Astrocyte (in vitro differentiated cells and primary cell): ENCODE results near the gene OPN1SW. TPM values are rescaled to one million over a fixed set of nuclear protein-coding genes. Genes with fewer than 3 reads are reported as not detected.

ENCODE experiments used
- DNase-seq: peaks from one replicate; pipeline ENCODE4 v3.0.0-alpha.2; 2010; ENCODE audit warnings: low read depth
- FAIRE-seq: peaks from 2 replicates; lab custom pipeline; 2011; peaks lifted over from hg19 to GRCh38; lab: Jason Lieb, UNC
- H2AFZ ChIP-seq: 2 replicates; pipeline ENCODE4 v1.6.0; 2012; ENCODE audit warnings: low read depth, low read length, inconsistent platforms
- H3K27ac ChIP-seq: 2 replicates; pipeline ENCODE4 v1.5.1; 2011; ENCODE audit warnings: low read depth, low read length, inconsistent platforms
- H3K27me3 ChIP-seq: 2 replicates; pipeline ENCODE4 v1.6.0; 2011; ENCODE audit warnings: low read length, inconsistent platforms; ENCODE audit not compliant: insufficient read depth
- H3K36me3 ChIP-seq: 2 replicates; pipeline ENCODE4 v1.5.1; 2011; ENCODE audit warnings: low read length, inconsistent platforms; ENCODE audit not compliant: insufficient read depth
- H3K4me1 ChIP-seq: 2 replicates; pipeline ENCODE4 v1.5.1; 2011; ENCODE audit warnings: low read length, inconsistent platforms; ENCODE audit not compliant: insufficient read depth
- H3K4me2 ChIP-seq: 2 replicates; pipeline ENCODE4 v1.6.0; 2012; ENCODE audit warnings: low read length, inconsistent platforms
- H3K4me3 ChIP-seq: 2 replicates; pipeline ENCODE4 v1.5.1; 2011; ENCODE audit warnings: low read depth, mild to moderate bottlenecking, low read length, inconsistent platforms; ENCODE audit not compliant: insufficient read depth
- H3K79me2 ChIP-seq: 2 replicates; pipeline ENCODE4 v1.6.0; 2012; ENCODE audit warnings: mild to moderate bottlenecking, low read length, inconsistent platforms; ENCODE audit not compliant: insufficient read depth
- H3K9ac ChIP-seq: 2 replicates; pipeline ENCODE4 v1.6.0; 2012; ENCODE audit warnings: mild to moderate bottlenecking, low read length, inconsistent platforms
- H3K9me3 ChIP-seq: 2 replicates; pipeline ENCODE4 v1.5.1; 2012; ENCODE audit warnings: low read depth, mild to moderate bottlenecking, low read length, inconsistent platforms; ENCODE audit not compliant: insufficient read depth
- H4K20me1 ChIP-seq: 2 replicates; pipeline ENCODE4 v1.6.0; 2012; ENCODE audit warnings: low read length, inconsistent platforms; ENCODE audit not compliant: insufficient read depth
- H3K27ac Mint-ChIP-seq: one replicate; pipeline ENCODE4 v1.8.0; 2021; ENCODE audit warnings: mild to moderate bottlenecking, mixed read lengths; ENCODE audit not compliant: unreplicated experiment
- H3K27me3 Mint-ChIP-seq: one replicate; pipeline ENCODE4 v1.8.0; 2021; ENCODE audit warnings: low read depth, mixed read lengths; ENCODE audit not compliant: unreplicated experiment
- H3K36me3 Mint-ChIP-seq: one replicate; pipeline ENCODE4 v1.8.0; 2021; ENCODE audit warnings: low read depth, mixed read lengths; ENCODE audit not compliant: unreplicated experiment
- H3K4me1 Mint-ChIP-seq: one replicate; pipeline ENCODE4 v1.8.0; 2021; ENCODE audit warnings: low read depth, mixed read lengths; ENCODE audit not compliant: unreplicated experiment
- H3K4me3 Mint-ChIP-seq: one replicate; pipeline ENCODE4 v1.8.0; 2021; ENCODE audit warnings: mild to moderate bottlenecking, moderate library complexity, mixed read lengths; ENCODE audit not compliant: unreplicated experiment
- H3K9me3 Mint-ChIP-seq: one replicate; pipeline ENCODE4 v1.8.0; 2021; ENCODE audit warnings: mild to moderate bottlenecking, mixed read lengths; ENCODE audit not compliant: unreplicated experiment
- CTCF ChIP-seq: IDR thresholded peaks from 2 replicates; pipeline ENCODE4 v1.5.1; 2011; ENCODE audit warnings: low read depth, mild to moderate bottlenecking, inconsistent platforms, low read length, moderate library complexity; ENCODE audit not compliant: insufficient read depth
- EZH2 ChIP-seq: IDR thresholded peaks from 2 replicates; pipeline ENCODE4 v1.6.1; 2012; ENCODE audit warnings: mild to moderate bottlenecking, low read length, inconsistent platforms; ENCODE audit not compliant: insufficient read depth
- total RNA-seq: library from RNA; stranded (reverse); gene quantifications from 2 replicates; pipeline ENCODE4 v1.2.1, GENCODE V29; 2021

The OPN1SW gene
- total RNA-seq, 1 donor from 2014 or later = not detected

- Mint-ChIP-seq H3K4me3 (no peak overlapping the region), H3K9me3 (no peaks in the 10 kb centered on the region), H3K27me3 (no peaks in the 10 kb centered on the region), H3K27ac (no peak overlapping the region), H3K36me3 (peaks cover 36% of the 10 kb centered on the region), H3K4me1 (no peaks in the 10 kb centered on the region)
- peaks cover 59% of the 10 kb centered on the region for H3K79me2 ChIP-seq
- TF ChIP-seq EZH2 = no peak
- FAIRE-seq = no peak
- H3K4me3 ChIP-seq = no peak overlapping the region
- H3K9ac ChIP-seq = no peak overlapping the region
- H3K27ac ChIP-seq = no peak overlapping the region
- H2AFZ ChIP-seq = no peak overlapping the region
- H3K4me1 ChIP-seq = peaks cover 3% of the 10 kb centered on the region
- H3K36me3 ChIP-seq = peaks cover 71% of the 10 kb centered on the region
- no peak overlapping the region for H3K4me2 ChIP-seq
- H4K20me1 ChIP-seq = peaks cover 83% of the 10 kb centered on the region
- DNase-seq = no peak
- H3K27me3 ChIP-seq = no peaks in the 10 kb centered on the region
- no peaks in the 10 kb centered on the region for H3K9me3 ChIP-seq
These were observed 8.0 kb downstream of the OPN1SW start for GRCh38 chr7:128767475-128768110.

GRCh38 chr7:128763541-128763940, 12.1 kb downstream of the OPN1SW start:
- no peaks in the 10 kb centered on the region for H3K27me3 ChIP-seq
- no peak for TF ChIP-seq CTCF
- no peak for TF ChIP-seq EZH2
- H3K27ac ChIP-seq = no peak overlapping the region
- DNase-seq = no peak
- no peaks in the 10 kb centered on the region for H3K27me3 Mint-ChIP-seq
- no peak overlapping the region for H3K4me3 Mint-ChIP-seq
- no peaks in the 10 kb centered on the region for H3K9me3 Mint-ChIP-seq
- peaks cover 3% of the 10 kb centered on the region for H3K4me1 ChIP-seq
- H3K79me2 ChIP-seq = peaks cover 78% of the 10 kb centered on the region
- H3K4me2 ChIP-seq = no peak overlapping the region
- H3K36me3 Mint-ChIP-seq = peaks cover 17% of the 10 kb centered on the region
- FAIRE-seq = no peak
- H3K27ac Mint-ChIP-seq = no peak overlapping the region
- H2AFZ ChIP-seq = no peak overlapping the region
- no peak overlapping the region for H3K9ac ChIP-seq
- peaks cover 82% of the 10 kb centered on the region for H4K20me1 ChIP-seq
- peaks cover 61% of the 10 kb centered on the region for H3K36me3 ChIP-seq
- no peaks in the 10 kb centered on the region for H3K4me1 Mint-ChIP-seq
- no peak overlapping the region for H3K4me3 ChIP-seq
- H3K9me3 ChIP-seq = no peaks in the 10 kb centered on the region

- Histone ChIP-seq H3K9ac (no peak overlapping the region), H3K27ac (no peak overlapping the region), H2AFZ (no peak overlapping the region), H3K9me3 (no peaks in the 10 kb centered on the region), H3K36me3 (peaks cover 67% of the 10 kb centered on the region), H3K4me3 (no peak overlapping the region), H3K27me3 (no peaks in the 10 kb centered on the region), H4K20me1 (peaks cover 86% of the 10 kb centered on the region), H3K4me1 (peaks cover 24% of the 10 kb centered on the region), H3K4me2 (no peak overlapping the region), H3K79me2 (peaks cover 89% of the 10 kb centered on the region)
- Mint-ChIP-seq H3K9me3 (no peaks in the 10 kb centered on the region), H3K27ac (no peak overlapping the region), H3K27me3 (no peaks in the 10 kb centered on the region), H3K4me1 (peaks cover 24% of the 10 kb centered on the region), H3K36me3 (peaks cover 16% of the 10 kb centered on the region), H3K4me3 (no peak overlapping the region)
- TF ChIP-seq CTCF (no peak), EZH2 (no peak)
- FAIRE-seq (no peak), DNase-seq (no peak)
These were observed 16.4 kb downstream of the OPN1SW start for GRCh38 chr7:128759242-128759641.
